ENCODE measurements around the gene NAA16.

DNA sequence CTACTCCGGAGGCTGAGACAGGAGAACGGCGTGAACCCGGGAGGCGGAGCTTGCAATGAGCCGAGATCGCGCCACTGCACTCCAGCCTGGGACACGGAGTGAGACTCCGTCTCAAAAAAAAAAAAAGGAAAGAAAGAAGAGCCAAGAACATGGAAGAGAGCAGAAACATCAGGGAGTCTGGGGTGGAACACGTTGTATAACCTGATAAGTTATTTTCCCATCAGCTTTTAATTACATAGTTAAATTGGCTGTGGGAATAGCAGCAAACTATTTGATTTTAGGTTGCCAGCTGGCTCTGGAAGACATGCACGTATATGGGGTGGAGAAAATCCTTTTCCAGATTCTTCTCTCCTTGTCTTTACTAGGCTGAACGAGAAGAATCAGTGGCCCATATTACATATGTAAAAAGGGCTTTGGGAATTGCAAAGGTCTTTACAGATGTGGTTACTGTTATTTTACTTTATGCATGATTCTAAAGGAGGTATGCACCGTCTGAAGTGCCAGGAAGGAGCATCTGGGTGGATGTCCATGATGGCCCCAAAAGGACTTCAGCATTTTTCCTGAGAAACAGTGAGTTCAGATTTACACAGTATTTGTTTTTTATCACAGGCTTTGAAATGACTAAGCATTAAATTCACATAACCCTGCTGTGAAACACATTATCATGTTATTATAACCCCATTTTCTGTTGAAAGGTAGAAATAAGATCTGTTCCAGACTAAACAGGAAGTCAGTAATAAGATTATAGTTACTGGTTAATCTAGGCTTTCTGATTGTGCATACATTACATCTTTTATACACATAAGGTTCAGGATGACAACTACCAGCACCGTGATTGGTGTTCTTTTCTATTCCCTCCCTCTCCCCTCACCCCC is 4.6 kb upstream of the NAA16 start:
- TF ChIP-seq POLR2A (IDR thresholded peaks at IDR 0.05; ENCODE audit: extremely low read depth, insufficient read length), result no peak
- TF ChIP-seq, protein P1, sequence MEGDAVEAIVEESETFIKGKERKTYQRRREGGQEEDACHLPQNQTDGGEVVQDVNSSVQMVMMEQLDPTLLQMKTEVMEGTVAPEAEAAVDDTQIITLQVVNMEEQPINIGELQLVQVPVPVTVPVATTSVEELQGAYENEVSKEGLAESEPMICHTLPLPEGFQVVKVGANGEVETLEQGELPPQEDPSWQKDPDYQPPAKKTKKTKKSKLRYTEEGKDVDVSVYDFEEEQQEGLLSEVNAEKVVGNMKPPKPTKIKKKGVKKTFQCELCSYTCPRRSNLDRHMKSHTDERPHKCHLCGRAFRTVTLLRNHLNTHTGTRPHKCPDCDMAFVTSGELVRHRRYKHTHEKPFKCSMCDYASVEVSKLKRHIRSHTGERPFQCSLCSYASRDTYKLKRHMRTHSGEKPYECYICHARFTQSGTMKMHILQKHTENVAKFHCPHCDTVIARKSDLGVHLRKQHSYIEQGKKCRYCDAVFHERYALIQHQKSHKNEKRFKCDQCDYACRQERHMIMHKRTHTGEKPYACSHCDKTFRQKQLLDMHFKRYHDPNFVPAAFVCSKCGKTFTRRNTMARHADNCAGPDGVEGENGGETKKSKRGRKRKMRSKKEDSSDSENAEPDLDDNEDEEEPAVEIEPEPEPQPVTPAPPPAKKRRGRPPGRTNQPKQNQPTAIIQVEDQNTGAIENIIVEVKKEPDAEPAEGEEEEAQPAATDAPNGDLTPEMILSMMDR (IDR thresholded peaks at IDR 0.05; ENCODE audit: low read depth, low read length), result no peak
- no peak for TF ChIP-seq MYC (IDR thresholded peaks at IDR 0.05; ENCODE audit: low read depth, low read length)
- TF ChIP-seq, protein P2, sequence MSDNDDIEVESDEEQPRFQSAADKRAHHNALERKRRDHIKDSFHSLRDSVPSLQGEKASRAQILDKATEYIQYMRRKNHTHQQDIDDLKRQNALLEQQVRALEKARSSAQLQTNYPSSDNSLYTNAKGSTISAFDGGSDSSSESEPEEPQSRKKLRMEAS (IDR thresholded peaks at IDR 0.05; ENCODE audit: low read depth, low read length), result no peak

Data from NB4 (cell line).